ENCODE measurements around the gene PMIS2. TPM values are rescaled to one million over a fixed set of nuclear protein-coding genes. Genes with fewer than 3 reads are reported as not detected.
"Not testable (repeated sequence)": the region's sequence is repeated elsewhere in the genome, so short reads cannot be mapped to it uniquely, and the experiment has no call there.

The PMIS2 gene
- polyA plus RNA-seq, 1 experiment: not detected

GRCh38 chr19:35587321-35587720, 1.3 kb downstream of the PMIS2 start:
- TF ChIP-seq CTCF (IDR thresholded peaks at IDR 0.05; ENCODE audit: low read depth, low read length): no peak
- Histone ChIP-seq H3K9me3 (ENCODE audit: control insufficient read depth, insufficient read depth, low read length) (peaks cover 7% of the 10 kb centered on the region; the same call in 1 of the 2 replicates), H3K27me3 (ENCODE audit: control insufficient read depth, insufficient read depth, low read length) (no peaks in the 10 kb centered on the region), H3K27ac (ENCODE audit: low read depth, low read length) (no peak overlapping the region), H3K4me3 (ENCODE audit: low read depth, low read length) (no peak overlapping the region)
- POLR2A ChIA-PET: no interaction called here
- CTCF ChIA-PET: no interaction called here
- DNase-seq (ENCODE audit: low read depth, low spot score): no peak

- DNase-seq (ENCODE audit: low read depth, low spot score): no peak
- POLR2A ChIA-PET: no interaction called here
- H3K27ac ChIP-seq (ENCODE audit: low read depth, low read length): no peak overlapping the region
- CTCF ChIA-PET: interaction anchor here (1.5 kb wide), 1 partner anchor 81 kb away, joined by 3 read pairs; no protein-coding TSS in a partner anchor
- H3K27me3 ChIP-seq (ENCODE audit: control insufficient read depth, insufficient read depth, low read length): peaks cover 3% of the 10 kb centered on the region
- H3K9me3 ChIP-seq (ENCODE audit: control insufficient read depth, insufficient read depth, low read length): peaks cover 4% of the 10 kb centered on the region; the same call in 1 of the 2 replicates
- no peak for TF ChIP-seq CTCF (IDR thresholded peaks at IDR 0.05; ENCODE audit: low read depth, low read length)
- H3K4me3 ChIP-seq (ENCODE audit: low read depth, low read length): no peak overlapping the region
These were observed 4.9 kb downstream of the PMIS2 start for GRCh38 chr19:35590875-35591274.

- no peak overlapping the region for H3K4me3 ChIP-seq (ENCODE audit: low read depth, low read length)
- no peak overlapping the region for H3K27ac ChIP-seq (ENCODE audit: low read depth, low read length)
- peaks cover 6% of the 10 kb centered on the region for H3K27me3 ChIP-seq (ENCODE audit: control insufficient read depth, insufficient read depth, low read length)
- peak; percentile 56 for TF ChIP-seq CTCF (IDR thresholded peaks at IDR 0.05; ENCODE audit: low read depth, low read length)
- no peaks in the 10 kb centered on the region for H3K9me3 ChIP-seq (ENCODE audit: control insufficient read depth, insufficient read depth, low read length)
- ChIA-PET POLR2A (no interaction called here), CTCF (interaction anchor here (0.6 to 2.1 kb wide), 6 partner anchors 10 to 239 kb away, joined by 3 to 5 read pairs (median 3); no protein-coding TSS in a partner anchor)
- DNase-seq (ENCODE audit: low read depth, low spot score): peak; percentile 3
These were observed 6.3 kb downstream of the PMIS2 start for GRCh38 chr19:35592226-35592625.

GRCh38 chr19:35595026-35595425, 9.1 kb downstream of the PMIS2 start:
- DNase-seq (ENCODE audit: low read depth, low spot score); POLR2A ChIA-PET; H3K27me3 ChIP-seq (ENCODE audit: control insufficient read depth, insufficient read depth, low read length); H3K27ac ChIP-seq (ENCODE audit: low read depth, low read length); CTCF ChIA-PET; H3K9me3 ChIP-seq (ENCODE audit: control insufficient read depth, insufficient read depth, low read length); H3K4me3 ChIP-seq (ENCODE audit: low read depth, low read length): not testable (repeated sequence)

- Histone ChIP-seq H3K4me3 (ENCODE audit: low read depth, low read length) (no peak overlapping the region), H3K9me3 (ENCODE audit: control insufficient read depth, insufficient read depth, low read length) (no peaks in the 10 kb centered on the region), H3K27ac (ENCODE audit: low read depth, low read length) (no peak overlapping the region), H3K27me3 (ENCODE audit: control insufficient read depth, insufficient read depth, low read length) (peaks cover 9% of the 10 kb centered on the region)
- ChIA-PET CTCF (no interaction called here), POLR2A (no interaction called here)
- DNase-seq (ENCODE audit: low read depth, low spot score): no peak
- no peak for TF ChIP-seq CTCF (IDR thresholded peaks at IDR 0.05; ENCODE audit: low read depth, low read length)
These were observed 10.0 kb downstream of the PMIS2 start for GRCh38 chr19:35595928-35596327.

Measured in AG04450 (cell line).